HG02885 (cell line): ENCODE results near the gene SIM2.

Experiments
- ATAC-seq: cut with Tn5 transposase; IDR thresholded peaks from one replicate; pipeline ENCODE4 v1.9.1; 2021; ENCODE audit warnings: mild to moderate bottlenecking; ENCODE audit not compliant: unreplicated experiment, poor library complexity

SIM2 gene

DNA sequence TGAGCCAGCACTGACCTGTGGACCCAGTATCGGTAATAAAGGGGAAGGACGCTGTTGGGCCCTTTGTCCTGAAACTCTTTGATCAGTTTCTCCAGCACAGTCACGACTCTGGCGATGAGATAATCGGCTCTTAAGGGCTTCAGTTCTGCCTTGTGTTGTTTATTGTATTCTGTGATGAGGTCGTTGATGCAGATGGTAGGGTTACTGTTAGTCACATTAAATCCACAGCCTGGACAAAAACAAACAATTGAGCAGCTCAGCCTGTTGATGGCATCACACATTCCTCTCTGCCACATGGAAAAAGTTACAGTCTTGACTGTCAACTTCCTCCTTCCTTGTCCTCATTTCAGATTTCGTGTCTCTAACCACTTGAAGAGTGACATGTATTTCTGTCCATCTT lies 57.6 kb downstream of the SIM2 start:
- no peak for ATAC-seq

DNA sequence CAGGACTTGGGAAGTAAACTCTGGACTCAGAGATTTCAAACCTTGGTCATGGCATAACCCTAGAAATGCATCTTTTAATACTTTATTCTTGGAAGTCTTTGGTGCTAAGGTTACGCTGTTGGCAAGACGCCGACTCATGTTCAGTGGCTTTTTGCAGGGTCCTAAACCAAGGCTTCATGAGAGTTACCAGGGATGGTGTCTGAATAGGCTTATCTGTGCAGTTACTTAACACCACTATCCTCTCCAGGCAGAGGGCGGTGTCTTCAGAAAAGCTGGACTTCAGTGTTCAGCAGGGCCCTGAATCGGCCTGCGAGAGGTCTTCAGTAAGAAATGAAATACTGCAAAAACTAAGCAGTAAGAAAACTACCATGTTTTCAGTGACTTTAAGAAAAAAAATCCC lies 58.3 kb downstream of the SIM2 start:
- no peak for ATAC-seq

DNA sequence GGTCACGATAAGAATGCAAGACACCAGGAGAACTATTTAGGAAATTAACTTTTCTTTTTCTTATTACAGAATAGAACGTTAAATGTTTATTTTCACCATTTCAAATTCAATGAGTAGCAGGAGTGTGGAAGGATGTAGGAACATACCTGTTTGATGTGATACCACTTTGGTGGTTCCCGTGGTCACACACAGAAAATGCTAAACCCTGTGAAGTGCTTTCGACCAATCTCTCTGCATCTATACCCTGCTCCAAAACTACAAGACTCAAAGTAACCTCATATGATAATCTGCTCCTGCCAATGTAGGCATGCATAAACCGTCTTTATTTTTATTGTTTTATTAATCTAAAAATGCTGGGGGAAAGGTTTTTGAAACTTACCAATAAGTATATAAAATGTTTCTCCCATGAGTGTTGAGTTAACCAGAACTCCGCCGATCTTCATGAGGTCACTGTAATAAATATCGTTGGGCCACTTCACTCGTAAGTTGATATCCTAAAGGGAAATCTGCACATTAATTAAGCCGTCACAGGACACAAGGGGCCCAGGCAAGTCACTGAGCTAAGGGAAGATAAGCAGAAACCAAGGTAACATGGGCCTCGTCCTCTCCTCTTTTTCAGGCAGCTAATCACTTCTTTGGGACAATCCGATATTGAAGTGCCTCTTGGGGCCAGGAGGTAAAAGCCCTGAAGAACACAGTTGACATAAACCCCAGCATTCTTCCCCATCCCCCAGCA lies 60.6 kb downstream of the SIM2 start:
- ATAC-seq: no peak

DNA sequence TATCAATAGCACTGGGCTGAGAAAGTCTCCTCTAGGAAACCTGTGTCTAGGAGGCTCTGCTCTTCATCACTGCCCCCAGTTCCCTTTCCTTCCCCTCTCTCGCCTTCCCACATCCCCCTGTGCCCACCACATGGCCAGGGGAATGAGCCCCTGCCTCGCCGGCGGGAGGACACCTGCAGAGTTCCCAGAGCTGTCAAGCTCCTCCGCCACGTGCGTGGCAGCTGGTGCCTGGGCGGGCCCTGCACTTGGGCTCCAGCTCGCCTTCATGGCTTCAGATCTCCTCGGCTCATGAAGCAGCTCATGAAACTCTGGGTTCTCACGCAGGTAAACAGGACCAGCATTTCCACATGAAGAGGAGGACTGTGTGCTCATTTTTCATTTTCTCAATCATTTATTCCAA lies 62.8 kb downstream of the SIM2 start:
- no peak for ATAC-seq

DNA sequence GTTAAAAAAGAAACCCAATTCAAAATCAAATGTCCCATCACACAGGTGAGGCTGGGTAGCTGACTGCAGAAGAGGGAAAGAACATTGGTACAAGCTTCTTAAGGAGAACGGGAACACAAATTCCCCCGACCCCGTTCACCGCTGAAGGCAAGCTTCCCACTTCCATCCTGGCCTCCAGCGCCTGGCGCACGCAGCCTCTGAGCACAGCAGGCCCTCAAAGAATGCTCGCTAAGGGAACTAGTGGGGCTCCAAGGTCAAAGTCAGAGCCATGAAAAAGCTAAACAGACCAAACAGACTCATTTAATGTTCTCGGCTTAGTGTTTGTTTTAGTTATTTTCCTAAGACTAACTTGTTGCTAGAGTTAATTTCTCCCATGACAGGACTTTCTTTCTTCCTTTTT lies 63.7 kb downstream of the SIM2 start:
- ATAC-seq: no peak

DNA sequence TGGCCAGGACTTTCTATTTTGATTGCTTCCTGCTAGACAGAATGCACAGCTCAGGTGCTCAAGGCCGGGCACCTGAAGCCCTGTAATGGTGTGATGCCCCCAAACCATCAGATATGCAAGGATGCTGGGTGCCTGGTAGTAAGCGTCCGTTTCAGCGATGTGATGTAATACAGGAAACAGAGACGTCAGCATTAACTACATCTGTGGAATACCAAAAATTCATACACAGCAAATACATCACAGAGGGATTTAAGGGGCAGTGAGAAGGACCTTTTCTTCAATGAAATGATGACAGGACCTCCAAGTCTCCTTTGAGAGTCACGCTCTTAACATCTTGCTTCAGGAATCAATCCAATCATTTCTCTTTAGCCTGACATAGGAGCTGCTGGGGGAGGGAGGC lies 64.4 kb downstream of the SIM2 start:
- ATAC-seq: no peak

DNA sequence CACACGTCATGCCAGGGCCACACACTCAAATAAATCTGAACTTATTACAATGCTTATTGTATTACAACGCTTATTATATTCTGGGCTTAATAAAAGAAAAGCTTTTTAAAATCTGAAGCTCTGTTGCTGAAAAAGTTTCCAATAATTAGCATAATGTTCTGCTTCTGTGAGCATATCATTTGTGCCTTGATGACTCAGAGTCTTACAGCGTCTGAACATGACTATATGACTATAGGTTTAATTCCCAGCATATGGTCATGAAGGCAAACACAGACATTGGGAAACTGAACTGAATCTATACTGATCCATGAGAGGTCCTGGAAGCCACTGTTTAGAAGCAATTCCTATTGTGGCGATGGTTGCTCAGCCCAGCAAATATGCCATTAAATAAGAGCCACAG lies 66.3 kb downstream of the SIM2 start:
- no peak for ATAC-seq

DNA sequence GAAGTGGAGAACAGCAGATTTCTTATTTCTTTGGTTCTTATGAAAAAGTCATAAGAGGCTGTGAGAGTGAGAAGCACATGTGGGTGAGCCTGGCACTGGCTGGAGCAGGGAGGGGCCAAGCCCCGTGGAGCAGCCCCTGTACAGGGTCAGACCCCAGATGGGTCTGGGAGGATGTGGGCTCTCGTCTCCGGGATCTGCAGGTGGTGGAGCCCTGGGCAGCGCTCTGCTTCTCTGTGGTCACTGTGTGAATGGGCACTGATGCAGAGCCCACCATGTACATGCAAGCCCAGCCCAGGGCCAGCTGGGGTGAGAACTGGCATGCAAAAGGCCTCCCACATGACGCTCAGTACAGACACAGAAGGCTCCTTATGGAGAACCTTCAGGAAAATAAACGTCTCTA lies 67.6 kb downstream of the SIM2 start:
- ATAC-seq: no peak

DNA sequence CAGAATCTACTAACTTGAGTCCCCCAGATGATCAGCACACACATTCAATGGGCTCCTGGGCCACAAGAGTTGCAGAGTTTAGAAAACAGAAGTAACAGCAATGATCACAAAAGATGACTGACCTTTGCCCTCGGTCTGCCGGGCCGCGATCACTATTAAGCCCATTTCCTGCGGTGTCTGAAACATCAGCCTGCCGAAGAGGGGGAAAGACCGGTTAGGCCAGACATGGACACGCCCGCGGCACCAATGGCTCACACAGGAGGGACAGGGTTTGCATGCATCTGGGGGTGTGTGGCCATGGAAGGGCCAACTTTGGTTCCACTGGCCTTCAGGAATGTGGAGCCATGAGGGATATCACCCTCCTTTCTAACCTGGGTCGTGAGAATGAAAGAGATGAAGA lies 68.2 kb downstream of the SIM2 start:
- no peak for ATAC-seq

DNA sequence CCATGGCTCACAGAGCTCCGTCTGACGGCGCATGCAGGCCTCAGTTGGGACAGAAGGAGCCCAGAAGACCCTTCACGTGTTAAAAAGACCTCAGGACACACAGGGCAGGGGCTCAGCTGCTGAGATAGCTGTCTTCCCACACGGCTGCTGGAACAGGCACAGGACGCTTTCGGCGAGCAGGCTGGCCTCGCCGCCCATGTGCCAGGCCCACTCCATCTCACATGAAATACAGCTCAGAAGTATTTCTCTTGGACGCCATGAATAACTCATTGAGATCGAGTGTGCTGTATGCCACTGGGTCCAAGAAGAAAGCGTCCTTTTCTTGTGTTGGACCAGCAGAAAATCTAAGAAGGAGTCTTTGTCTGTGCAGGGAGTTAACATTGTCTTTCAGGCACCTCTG lies 69.6 kb downstream of the SIM2 start:
- no peak for ATAC-seq

DNA sequence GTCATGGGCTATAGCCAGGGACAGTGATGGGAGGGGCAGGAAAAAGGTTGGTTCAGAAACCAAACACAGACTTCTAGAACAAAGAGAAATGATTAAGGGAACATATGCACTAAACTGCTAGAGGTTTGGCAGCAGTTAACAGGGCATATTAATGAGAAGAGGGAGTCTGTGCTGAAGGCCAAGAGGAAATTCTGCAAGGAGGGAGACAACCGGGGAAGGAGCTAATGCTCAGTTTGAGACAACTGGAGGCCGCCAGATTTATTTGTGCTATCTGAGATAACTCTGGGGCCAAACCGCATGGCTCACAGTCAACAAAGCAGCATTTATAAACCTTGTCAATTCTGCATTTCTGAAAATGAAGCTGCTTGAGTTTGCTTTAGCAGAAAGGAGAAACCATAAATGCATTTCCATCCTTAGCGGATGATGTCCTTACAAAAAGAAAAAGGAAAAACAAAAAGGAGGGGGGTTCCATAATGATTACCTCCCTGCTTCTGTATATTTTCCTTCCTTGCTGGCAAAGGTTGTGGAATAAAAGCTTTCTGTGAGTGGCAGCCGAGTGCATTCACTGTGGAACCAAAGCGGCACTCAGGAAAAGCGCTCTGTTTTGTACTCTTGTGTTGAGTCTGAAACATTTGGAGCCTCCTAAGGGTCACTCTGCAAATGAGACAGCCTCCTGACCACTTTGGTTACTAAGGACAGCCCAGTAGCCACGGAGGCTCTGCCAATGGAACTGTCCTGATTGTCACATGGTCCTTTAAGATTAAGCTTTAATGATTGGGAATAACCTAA lies 70.3 kb downstream of the SIM2 start:
- no peak for ATAC-seq

DNA sequence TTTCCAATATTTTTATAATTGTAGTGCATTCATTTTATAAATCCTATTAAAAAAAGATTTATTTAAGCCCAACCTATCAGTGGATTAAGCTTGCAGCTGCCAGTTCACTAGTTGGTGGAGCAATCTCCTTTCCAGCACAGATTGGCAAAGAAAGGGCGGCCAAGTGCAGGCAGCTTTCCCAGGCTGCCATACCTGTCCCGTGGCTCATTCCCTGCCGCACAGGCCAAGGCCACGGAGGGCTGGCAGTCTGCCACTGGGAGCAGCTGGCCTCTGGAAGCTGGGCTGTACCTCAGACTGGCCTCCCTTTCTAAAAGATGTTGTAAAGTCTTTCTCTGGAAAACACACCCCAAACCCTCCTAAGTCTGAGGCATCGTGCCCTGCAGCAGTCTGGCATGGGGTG lies 74.2 kb downstream of the SIM2 start:
- ATAC-seq: no peak

DNA sequence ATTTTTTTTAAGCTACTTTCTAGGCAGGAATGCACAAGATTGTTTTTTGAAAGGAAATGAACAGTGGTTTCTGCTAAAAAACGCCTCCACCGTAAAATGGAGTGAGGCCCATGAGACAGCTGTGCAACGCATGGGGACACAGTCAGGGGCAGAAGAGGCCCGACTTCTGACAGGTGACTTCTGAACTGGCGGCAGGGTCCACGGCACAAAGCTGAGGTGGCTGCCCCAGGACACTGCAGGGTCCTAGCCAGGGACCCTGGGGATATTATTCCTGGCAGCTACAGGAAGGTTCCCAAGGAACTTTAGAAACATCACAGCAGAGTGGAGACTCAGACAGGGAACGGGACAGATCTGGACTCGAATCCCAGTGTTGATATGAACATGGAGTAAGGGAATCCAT lies 75.1 kb downstream of the SIM2 start:
- no peak for ATAC-seq

DNA sequence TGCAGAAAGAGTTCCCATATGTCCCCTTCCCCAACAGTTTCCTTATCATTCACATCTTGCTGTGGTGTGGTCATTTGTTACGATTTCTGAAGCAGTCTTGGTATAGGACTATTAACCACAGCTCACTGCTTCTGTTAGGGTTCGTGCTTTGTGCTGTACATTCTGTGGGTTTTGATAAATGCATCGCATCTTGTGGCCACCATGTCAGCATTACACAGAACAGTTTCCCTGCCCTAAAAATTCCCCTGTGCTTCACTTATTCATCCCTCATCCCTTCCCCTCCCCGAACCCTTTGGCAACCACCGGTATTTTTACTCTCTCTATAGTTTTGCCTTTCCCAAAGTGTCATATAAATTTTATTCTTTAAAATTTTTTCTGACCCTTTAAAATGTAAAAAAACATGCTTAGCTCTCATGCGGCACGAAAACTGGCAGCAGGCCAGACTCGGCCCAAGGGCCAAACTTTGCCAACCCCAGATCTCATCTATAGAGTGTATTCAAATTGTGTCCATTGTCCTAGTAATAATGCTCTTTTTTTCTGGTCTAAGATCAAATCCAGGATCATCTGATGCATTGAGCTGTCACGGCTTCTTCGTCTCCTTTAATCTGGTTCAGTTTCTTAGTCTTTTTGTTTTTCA lies 78.2 kb downstream of the SIM2 start:
- no peak for ATAC-seq

DNA sequence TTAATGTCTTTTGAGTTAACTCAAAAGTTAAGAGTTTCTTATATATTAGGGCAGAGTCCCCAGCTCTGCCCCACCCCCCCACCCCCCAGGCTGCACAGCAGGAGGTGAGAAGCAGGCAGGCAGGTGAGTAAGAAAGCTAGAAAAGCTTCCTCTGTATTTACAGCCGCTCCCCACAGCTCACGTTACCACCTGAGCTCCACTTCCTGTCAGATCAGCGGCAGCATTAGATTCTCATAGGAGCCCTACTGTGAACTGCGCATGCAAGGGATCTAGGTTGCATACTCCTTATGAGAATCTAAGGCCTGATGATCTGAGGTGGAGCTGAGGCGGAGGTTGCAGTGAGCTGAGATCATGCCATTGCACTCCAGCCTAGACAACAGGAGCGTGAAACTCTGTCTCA lies 81.9 kb downstream of the SIM2 start:
- ATAC-seq: no peak

DNA sequence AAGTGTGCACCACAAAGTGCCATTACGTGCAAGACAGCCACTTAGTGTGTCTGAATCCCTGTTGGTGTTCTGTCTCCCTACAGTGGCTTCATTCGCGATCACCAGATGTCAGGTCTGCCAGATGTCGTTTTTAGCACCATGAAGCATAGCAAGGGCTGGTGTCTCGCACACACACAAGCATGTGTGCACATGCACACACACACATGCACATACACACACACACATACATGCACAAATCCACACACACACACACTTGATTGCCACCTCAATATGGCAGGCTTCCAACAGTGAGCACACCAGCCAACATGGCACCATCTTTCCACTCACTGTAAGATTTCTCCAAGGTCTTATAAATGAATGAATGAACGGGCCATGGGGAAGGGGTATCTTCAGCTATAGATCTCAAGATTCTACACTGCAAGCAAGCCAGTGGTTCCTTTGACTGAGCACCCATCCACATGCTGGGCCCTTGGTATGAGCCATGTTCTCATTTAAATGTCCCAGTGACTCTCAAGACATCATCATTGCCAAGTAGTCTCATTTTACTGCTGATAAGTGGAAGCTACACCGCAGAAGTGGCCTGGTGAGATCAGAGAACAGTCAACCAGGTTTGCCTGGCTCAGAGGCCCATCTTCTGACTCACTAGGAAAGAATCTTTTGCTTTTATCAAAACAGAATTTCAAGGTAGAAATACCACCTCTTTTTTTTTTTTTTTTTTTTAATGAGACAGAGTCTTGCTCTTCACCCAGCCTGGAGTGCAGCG lies 84.9 kb downstream of the SIM2 start:
- no peak for ATAC-seq

DNA sequence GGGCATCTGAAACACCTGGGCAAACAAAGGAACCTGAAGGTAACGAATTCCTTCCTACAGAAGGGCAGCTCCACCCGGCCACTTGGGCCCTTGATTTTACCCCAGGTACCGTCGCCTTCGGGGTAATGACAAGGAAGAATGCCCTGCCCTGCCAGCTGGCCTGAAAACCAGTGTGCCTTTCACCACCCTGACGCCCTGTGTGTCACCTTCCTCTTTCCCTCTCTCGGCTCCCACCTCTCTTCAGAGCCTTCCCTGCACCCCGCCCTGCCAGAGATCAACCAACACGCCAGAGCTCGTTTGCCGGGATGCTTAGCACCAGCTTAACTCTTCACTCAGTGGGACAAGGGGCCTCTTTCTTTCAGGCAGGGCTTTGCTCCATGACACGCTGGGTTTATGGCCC lies 86.0 kb downstream of the SIM2 start:
- ATAC-seq: no peak

DNA sequence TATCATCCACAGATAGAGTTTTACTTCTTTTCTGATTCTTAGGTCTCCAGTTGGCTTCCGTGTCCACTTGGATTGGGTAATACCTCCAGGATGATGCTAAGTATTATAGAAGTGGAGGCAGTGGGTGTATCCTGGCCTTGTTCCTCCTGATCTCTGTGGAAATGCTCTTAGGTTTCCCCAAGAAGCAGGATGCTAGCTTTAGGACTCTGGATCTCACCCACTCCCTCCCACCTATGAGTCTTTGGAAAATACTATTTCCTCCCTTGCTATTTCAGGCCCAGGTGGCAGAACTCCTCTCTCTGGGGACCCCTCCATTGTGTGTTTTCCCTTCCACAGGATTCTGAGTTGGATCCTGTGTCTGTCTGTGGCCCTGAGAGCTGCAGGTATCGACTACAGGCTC lies 86.7 kb downstream of the SIM2 start:
- ATAC-seq: no peak

DNA sequence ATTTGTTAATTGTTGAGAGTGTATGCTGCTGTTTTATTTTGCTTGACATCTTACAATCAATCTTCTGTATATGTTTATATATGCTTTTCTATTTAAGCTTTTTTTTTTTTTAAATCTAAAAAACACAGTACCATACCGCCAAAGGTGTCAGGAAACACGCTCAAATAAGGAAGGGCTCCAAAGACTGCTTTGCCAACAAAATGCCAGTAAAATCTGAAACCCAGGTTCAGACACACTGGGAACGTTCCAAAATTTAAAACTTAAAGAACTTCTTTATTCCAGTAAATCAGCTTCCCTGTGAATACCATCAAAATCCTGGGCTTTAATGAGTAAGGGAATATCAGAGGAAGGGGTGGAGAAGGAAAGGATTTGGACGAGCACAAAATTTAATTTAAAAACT lies 87.3 kb downstream of the SIM2 start:
- no peak for ATAC-seq

DNA sequence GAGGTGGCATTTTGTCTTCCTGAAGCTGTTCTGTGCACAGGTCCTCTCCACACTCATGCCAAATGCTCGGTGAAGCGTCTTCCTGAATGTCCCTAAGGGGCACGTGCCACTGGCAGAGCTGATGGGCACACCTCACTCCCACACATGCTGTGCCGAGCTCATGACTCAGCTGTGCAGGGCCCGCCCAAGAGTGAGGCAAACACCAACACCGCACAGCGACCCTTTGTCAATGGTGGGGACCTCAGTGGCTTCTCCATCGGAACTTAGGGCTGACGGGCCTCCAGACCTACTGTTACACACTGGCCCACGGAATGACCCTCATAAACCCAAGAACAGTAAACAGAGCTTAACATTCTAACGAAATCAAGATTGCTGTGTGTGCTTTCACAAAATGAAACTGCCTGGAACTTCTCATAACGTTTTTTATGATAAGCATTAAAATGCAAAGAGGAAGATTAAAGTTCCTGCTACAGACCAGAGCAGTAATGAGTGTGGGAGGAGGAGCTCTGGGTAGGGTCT lies 89.3 kb downstream of the SIM2 start:
- ATAC-seq: no peak

DNA sequence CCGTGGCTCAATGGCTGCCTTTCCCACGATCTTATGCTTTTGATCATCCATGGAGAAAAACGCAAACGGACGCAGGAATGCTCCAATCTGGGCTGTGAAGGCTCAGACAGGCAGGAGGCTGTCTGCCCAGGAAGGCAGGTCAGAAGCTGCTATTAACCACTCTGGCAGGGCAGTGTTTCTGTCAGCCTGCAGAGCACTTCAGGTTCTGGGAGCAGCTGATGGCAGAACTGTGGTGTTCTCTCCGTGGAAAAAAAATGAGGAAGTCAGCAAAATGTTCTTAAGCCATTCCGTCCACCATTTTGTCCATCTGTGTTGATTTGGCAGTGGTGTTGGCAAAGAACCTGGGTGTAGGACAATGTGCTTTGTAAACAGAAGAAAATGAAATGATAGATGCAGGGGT lies 91.7 kb downstream of the SIM2 start:
- no peak for ATAC-seq
